ENCODE measurements around the gene TBC1D10B.
A peak's percentile ranks its signal among the peaks of the same experiment; 100 is the strongest.

The TBC1D10B gene

GRCh38 chr16:30409125-30410060 is 39.1 kb upstream of the TBC1D10B start (continued):
- TF ChIP-seq, protein P1, sequence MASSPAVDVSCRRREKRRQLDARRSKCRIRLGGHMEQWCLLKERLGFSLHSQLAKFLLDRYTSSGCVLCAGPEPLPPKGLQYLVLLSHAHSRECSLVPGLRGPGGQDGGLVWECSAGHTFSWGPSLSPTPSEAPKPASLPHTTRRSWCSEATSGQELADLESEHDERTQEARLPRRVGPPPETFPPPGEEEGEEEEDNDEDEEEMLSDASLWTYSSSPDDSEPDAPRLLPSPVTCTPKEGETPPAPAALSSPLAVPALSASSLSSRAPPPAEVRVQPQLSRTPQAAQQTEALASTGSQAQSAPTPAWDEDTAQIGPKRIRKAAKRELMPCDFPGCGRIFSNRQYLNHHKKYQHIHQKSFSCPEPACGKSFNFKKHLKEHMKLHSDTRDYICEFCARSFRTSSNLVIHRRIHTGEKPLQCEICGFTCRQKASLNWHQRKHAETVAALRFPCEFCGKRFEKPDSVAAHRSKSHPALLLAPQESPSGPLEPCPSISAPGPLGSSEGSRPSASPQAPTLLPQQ (tag by site-specific recombination; IDR thresholded peaks at IDR 0.05): peak; percentile 71
- TF ChIP-seq ZNF184 (tag by site-specific recombination; IDR thresholded peaks at IDR 0.05): peak; percentile 84; the same call in 1 of the 2 replicates
- no peak for TF ChIP-seq ZNF19 (tag by site-specific recombination; IDR thresholded peaks at IDR 0.05; ENCODE audit: low read depth)
- no peak for TF ChIP-seq HOXD13 (CRISPR knock-in tag; IDR thresholded peaks at IDR 0.05; ENCODE audit: borderline replicate concordance)
- peak; percentile 91 for TF ChIP-seq ZBTB20 (tag by site-specific recombination; IDR thresholded peaks at IDR 0.05)
- no peak for TF ChIP-seq ZNF433 (tag by site-specific recombination; IDR thresholded peaks at IDR 0.05; ENCODE audit: low read depth)
- TF ChIP-seq ZFP37 (tag by site-specific recombination; IDR thresholded peaks at IDR 0.05): no peak
- no peak for TF ChIP-seq ZNF26 (tag by site-specific recombination; IDR thresholded peaks at IDR 0.05)
- TF ChIP-seq ZFHX2 (tag by site-specific recombination; conservative IDR thresholded peaks at IDR 0.05): peak; percentile 65
- TF ChIP-seq ZBTB21 (tag by site-specific recombination; IDR thresholded peaks at IDR 0.05): 0 out of 2 replicates have a peak, but pooled peaks have one; percentile 18
- TF ChIP-seq ZBTB1 (tag by site-specific recombination; IDR thresholded peaks at IDR 0.05): no peak
- no peak for TF ChIP-seq ZNF501 (tag by site-specific recombination; IDR thresholded peaks at IDR 0.05)
- TF ChIP-seq ZNF645 (tag by site-specific recombination; IDR thresholded peaks at IDR 0.05): no peak
- no peak for TF ChIP-seq ZNF473 (tag by site-specific recombination; IDR thresholded peaks at IDR 0.05)
- 0 out of 2 replicates have a peak, but pooled peaks have one; percentile 18 for TF ChIP-seq ZBTB44 (tag by site-specific recombination; IDR thresholded peaks at IDR 0.05)
- TF ChIP-seq MYNN (tag by site-specific recombination; IDR thresholded peaks at IDR 0.05; ENCODE audit: borderline replicate concordance): no peak
- peak; percentile 76 for TF ChIP-seq ZBTB17 (tag by site-specific recombination; IDR thresholded peaks at IDR 0.05)
- no peak for TF ChIP-seq OSR2 (tag by site-specific recombination; IDR thresholded peaks at IDR 0.05)
- TF ChIP-seq GLIS1 (tag by site-specific recombination; IDR thresholded peaks at IDR 0.05): peak; percentile 93
- TF ChIP-seq ZNF654 (tag by site-specific recombination; IDR thresholded peaks at IDR 0.05; ENCODE audit: low read depth): peak; percentile 98
- TF ChIP-seq ZNF837 (tag by site-specific recombination; IDR thresholded peaks at IDR 0.05): no peak
- TF ChIP-seq SCRT2 (tag by site-specific recombination; IDR thresholded peaks at IDR 0.05): no peak
- peak; percentile 66 for TF ChIP-seq ZEB2 (tag by site-specific recombination; IDR thresholded peaks at IDR 0.05)
- TF ChIP-seq, protein P2, sequence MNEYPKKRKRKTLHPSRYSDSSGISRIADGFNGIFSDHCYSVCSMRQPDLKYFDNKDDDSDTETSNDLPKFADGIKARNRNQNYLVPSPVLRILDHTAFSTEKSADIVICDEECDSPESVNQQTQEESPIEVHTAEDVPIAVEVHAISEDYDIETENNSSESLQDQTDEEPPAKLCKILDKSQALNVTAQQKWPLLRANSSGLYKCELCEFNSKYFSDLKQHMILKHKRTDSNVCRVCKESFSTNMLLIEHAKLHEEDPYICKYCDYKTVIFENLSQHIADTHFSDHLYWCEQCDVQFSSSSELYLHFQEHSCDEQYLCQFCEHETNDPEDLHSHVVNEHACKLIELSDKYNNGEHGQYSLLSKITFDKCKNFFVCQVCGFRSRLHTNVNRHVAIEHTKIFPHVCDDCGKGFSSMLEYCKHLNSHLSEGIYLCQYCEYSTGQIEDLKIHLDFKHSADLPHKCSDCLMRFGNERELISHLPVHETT (tag by site-specific recombination; IDR thresholded peaks at IDR 0.05): peak; percentile 72
- TF ChIP-seq GLI2 (tag by site-specific recombination; IDR thresholded peaks at IDR 0.05; ENCODE audit: borderline replicate concordance, low read depth): no peak
- TF ChIP-seq ZNF140 (tag by site-specific recombination; IDR thresholded peaks at IDR 0.05): no peak
- no peak for TF ChIP-seq ZNF423 (tag by site-specific recombination; IDR thresholded peaks at IDR 0.05)
